HPDE6-E6E7 (cell line): Measurements from ENCODE around the gene RABL3.
"Not testable (repeated sequence)": the region's sequence is repeated elsewhere in the genome, so short reads cannot be mapped to it uniquely, and the experiment has no call there.

Source experiments
- DNase-seq: peaks from one replicate; pipeline ENCODE4 v3.0.0; 2011; ENCODE audit warnings: missing footprints; ENCODE audit errors: extremely low spot score

Gene RABL3

GRCh38 chr3:120683213-120683612 is 59.1 kb downstream of the RABL3 start:
- DNase-seq, result no peak

GRCh38 chr3:120682095-120682681 is 60.1 kb downstream of the RABL3 start, which contains the start of gene HGD:
Gene HGD, minus strand, starts transcription at chr3:120682239. Its CDS starts 128 bp downstream, at chr3:120682111.
- no peak for DNase-seq

- DNase-seq, result no peak
These were observed 60.7 kb downstream of the RABL3 start for GRCh38 chr3:120681506-120682038.

GRCh38 chr3:120681018-120681417 is 61.3 kb downstream of the RABL3 start:
- DNase-seq, result no peak

GRCh38 chr3:120680193-120680894 is 62.0 kb downstream of the RABL3 start:
- DNase-seq, result no peak

- no peak for DNase-seq
These were observed 63.3 kb downstream of the RABL3 start for GRCh38 chr3:120678984-120679383.

GRCh38 chr3:120678331-120678947 is 63.9 kb downstream of the RABL3 start:
- peak; percentile 51 for DNase-seq

- not testable (repeated sequence) for DNase-seq
These were observed 65.1 kb downstream of the RABL3 start for GRCh38 chr3:120677193-120677592.

- DNase-seq, result no peak
These were observed 69.2 kb downstream of the RABL3 start for GRCh38 chr3:120673116-120673515.

GRCh38 chr3:120670576-120670975 is 71.7 kb downstream of the RABL3 start:
- no peak for DNase-seq

- no peak for DNase-seq
These were observed 77.4 kb downstream of the RABL3 start for GRCh38 chr3:120664926-120665325.

- DNase-seq, result no peak
These were observed 80.4 kb downstream of the RABL3 start for GRCh38 chr3:120661945-120662344.

- no peak for DNase-seq
These were observed 81.0 kb downstream of the RABL3 start for GRCh38 chr3:120661106-120661905.

GRCh38 chr3:120659834-120660233 is 82.5 kb downstream of the RABL3 start:
- no peak for DNase-seq

- DNase-seq, result no peak
These were observed 83.0 kb downstream of the RABL3 start for GRCh38 chr3:120659285-120659684.

GRCh38 chr3:120652896-120653545 is 89.3 kb downstream of the RABL3 start:
- DNase-seq, result no peak

- DNase-seq, result no peak
These were observed 90.0 kb downstream of the RABL3 start for GRCh38 chr3:120652281-120652680.

GRCh38 chr3:120650311-120650710 is 92.0 kb downstream of the RABL3 start:
- no peak for DNase-seq

GRCh38 chr3:120649830-120650233 is 92.5 kb downstream of the RABL3 start:
- DNase-seq, result no peak

- DNase-seq, result no peak
These were observed 94.0 kb downstream of the RABL3 start for GRCh38 chr3:120648290-120648689.

GRCh38 chr3:120646771-120647432 is 95.4 kb downstream of the RABL3 start:
- DNase-seq, result no peak
